Measurements from ENCODE around the gene MAPK7. TPM values are rescaled to one million over a fixed set of nuclear protein-coding genes. Genes with fewer than 3 reads are reported as not detected.

MAPK7 gene
- total and polyA plus RNA-seq, 9 of the 15 experiments (the other 6 are each of a cell fraction or from before 2014, with no cell fraction given), result 0.46 to 7.5 (median 2.5) TPM

- Histone ChIP-seq H2AFZ (ENCODE audit: low read depth, low read length) (no peak overlapping the region), H3K36me3 (ENCODE audit: control insufficient read depth, insufficient read depth, low read length) (no peaks in the 10 kb centered on the region), H3K9me1 (ENCODE audit: control insufficient read depth, insufficient read depth, low read length) (no peaks in the 10 kb centered on the region), H3K9ac (ENCODE audit: insufficient read depth in 1 of 2, low read depth in 2 of 2, low read length in 2 of 2) (no peak overlapping the region), H3K4me1 (replicated peaks in 1 of 2; ENCODE audit: control insufficient read depth in 2 of 2, insufficient read depth in 2 of 2, low read length in 2 of 2) (no peaks in the 10 kb centered on the region), H3K79me2 (ENCODE audit: control insufficient read depth, insufficient read depth, low read length) (no peaks in the 10 kb centered on the region), H4K20me1 (replicated peaks; ENCODE audit: control insufficient read depth, insufficient read depth, low read length) (no peaks in the 10 kb centered on the region), H3K9me3 (replicated peaks; ENCODE audit: control insufficient read depth, insufficient read depth, low read depth, low read length) (no peaks in the 10 kb centered on the region), H3K27me3 (ENCODE audit: control insufficient read depth in 2 of 2, insufficient read depth in 2 of 2, low read length in 2 of 2) (peaks cover 6 to 61% of the 10 kb centered on the region in 2 experiments; a peak in 4 of 5 replicates), H3K4me2 (ENCODE audit: insufficient read depth, low read length) (no peak overlapping the region), H3K4me3 (no peak overlapping the region), H3K27ac (ENCODE audit: extremely low read depth, low read depth, low read length) (no peak overlapping the region)
- intact Hi-C loops (cut with micrococcal nuclease), result no loop called here
- POLR2A ChIA-PET, result no interaction called here
- WGBS (ENCODE audit: insufficient coverage, low coverage, missing lambda C conversion rate), result 0% methylated on average over 8 of the region's 18 CpGs
- FAIRE-seq, result no peak
- no peak for DNase-seq (ENCODE audit: extremely low read depth in 1 of 4, low spot score in 3 of 4)
- CTCF ChIA-PET (ENCODE audit: low intra/inter-chr PET ratio), result no interaction called here
- in situ Hi-C loops (cut with MboI), result no loop called here
- no peak for ATAC-seq
- BruUV-seq (replicated peaks), result no TSS peak
- TF ChIP-seq RBM25 (IDR thresholded peaks at IDR 0.05; ENCODE audit: low read depth, low read length, severe bottlenecking) (no peak), ZNF224 (CRISPR knock-in tag; IDR thresholded peaks at IDR 0.05) (no peak), HIVEP1 (CRISPR knock-in tag; IDR thresholded peaks at IDR 0.05) (no peak), HOXB6 (CRISPR knock-in tag; IDR thresholded peaks at IDR 0.05; ENCODE audit: borderline replicate concordance) (no peak), PML (IDR thresholded peaks at IDR 0.05; ENCODE audit: low read length) (no peak), TEAD4 (IDR thresholded peaks at IDR 0.05; ENCODE audit: low read length) (no peak), TEAD4 (CRISPR knock-in tag; IDR thresholded peaks at IDR 0.05; ENCODE audit: borderline replicate concordance) (no peak), MEF2D (tag; conservative IDR thresholded peaks at IDR 0.05; ENCODE audit: low read depth) (no peak), ZC3H8 (IDR thresholded peaks at IDR 0.05) (no peak), ZNF146 (CRISPR knock-in tag; IDR thresholded peaks at IDR 0.05; ENCODE audit: unreplicated experiment) (no peak)
- TF ChIP-seq, protein P1, sequence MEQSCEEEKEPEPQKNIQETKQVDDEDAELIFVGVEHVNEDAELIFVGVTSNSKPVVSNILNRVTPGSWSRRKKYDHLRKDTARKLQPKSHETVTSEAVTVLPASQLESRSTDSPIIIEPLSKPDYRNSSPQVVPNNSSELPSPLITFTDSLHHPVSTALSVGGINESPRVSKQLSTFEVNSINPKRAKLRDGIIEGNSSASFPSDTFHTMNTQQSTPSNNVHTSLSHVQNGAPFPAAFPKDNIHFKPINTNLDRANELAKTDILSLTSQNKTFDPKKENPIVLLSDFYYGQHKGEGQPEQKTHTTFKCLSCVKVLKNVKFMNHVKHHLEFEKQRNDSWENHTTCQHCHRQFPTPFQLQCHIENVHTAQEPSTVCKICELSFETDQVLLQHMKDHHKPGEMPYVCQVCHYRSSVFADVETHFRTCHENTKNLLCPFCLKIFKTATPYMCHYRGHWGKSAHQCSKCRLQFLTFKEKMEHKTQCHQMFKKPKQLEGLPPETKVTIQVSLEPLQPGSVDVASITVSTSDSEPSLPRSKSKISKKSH (CRISPR knock-in tag; IDR thresholded peaks at IDR 0.05), result no peak
These were observed 37.8 kb downstream of the MAPK7 start for GRCh38 chr17:19415806-19416775.

Measured in K562 (cell line).